HL-60 (cell line): Measurements from ENCODE around the gene GAS1.

ENCODE experiments used
- DNase-seq, 2 experiments: peaks; one replicate each; pipeline ENCODE4 v3.0.0-alpha.2; 2010 to 2020; ENCODE audit warnings: low read depth in 1 of 2, low spot score in 1 of 2
- H3K27ac ChIP-seq: fragments of 250-450 bp; sonication (Bioruptor Pico); replicated peaks from 2 replicates; pipeline ENCODE4 v1.5.1; 2020; ENCODE audit warnings: mild to moderate bottlenecking, moderate library complexity
- H3K27me3 ChIP-seq: fragments of 250-450 bp; sonication (Bioruptor Pico); 2 replicates; pipeline ENCODE4 v1.5.1; 2021; ENCODE audit warnings: mild to moderate bottlenecking, moderate library complexity; ENCODE audit not compliant: insufficient read depth, poor library complexity, severe bottlenecking
- H3K4me3 ChIP-seq: replicated peaks from 2 replicates; pipeline ENCODE4 v1.5.1; 2011; ENCODE audit warnings: mild to moderate bottlenecking, control low read depth, low read length; ENCODE audit not compliant: insufficient read depth
- CTCF ChIP-seq: IDR thresholded peaks from one replicate; pipeline ENCODE4 v1.5.1; 2011; ENCODE audit warnings: low read length, control low read depth, inconsistent platforms; ENCODE audit not compliant: insufficient read depth
- GABPA ChIP-seq: IDR thresholded peaks from 2 replicates; pipeline ENCODE4 v1.6.1; 2012; ENCODE audit warnings: low read depth
- POLR2AphosphoS5 ChIP-seq: IDR thresholded peaks from 2 replicates; pipeline ENCODE4 v1.6.1; 2012; ENCODE audit warnings: low read depth
- SPI1 ChIP-seq: IDR thresholded peaks from 2 replicates; pipeline ENCODE4 v1.6.1; 2012; ENCODE audit warnings: low read depth, mild to moderate bottlenecking, borderline replicate concordance
- TF ChIP-seq, protein P1 (sequence below): IDR thresholded peaks from 2 replicates; pipeline ENCODE4 v1.6.1; 2012; ENCODE audit warnings: low read depth; ENCODE audit not compliant: insufficient replicate concordance

Gene GAS1

DNA sequence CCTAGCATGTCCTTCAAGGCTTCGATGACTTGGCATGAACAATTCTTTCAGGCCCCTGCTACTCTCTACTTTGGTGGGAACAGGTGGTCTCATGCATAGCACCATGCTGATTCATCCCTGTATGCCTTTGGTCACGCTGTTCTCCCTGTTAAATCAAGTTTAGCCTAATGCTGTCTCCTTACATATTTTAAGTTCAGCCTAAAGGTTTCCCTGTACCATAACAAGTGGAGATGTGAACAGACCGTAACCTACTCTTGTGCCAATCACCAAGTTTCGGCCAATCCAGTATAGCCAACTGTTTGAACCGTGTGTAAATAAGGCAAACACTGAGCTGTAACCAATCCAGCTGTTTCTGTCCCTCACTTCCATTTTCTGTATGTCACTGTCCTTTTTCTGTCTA, 8.0 kb downstream of the GAS1 start:
- TF ChIP-seq SPI1 (no peak), POLR2AphosphoS5 (no peak), GABPA (no peak), CTCF (no peak)
- TF ChIP-seq, protein P1, sequence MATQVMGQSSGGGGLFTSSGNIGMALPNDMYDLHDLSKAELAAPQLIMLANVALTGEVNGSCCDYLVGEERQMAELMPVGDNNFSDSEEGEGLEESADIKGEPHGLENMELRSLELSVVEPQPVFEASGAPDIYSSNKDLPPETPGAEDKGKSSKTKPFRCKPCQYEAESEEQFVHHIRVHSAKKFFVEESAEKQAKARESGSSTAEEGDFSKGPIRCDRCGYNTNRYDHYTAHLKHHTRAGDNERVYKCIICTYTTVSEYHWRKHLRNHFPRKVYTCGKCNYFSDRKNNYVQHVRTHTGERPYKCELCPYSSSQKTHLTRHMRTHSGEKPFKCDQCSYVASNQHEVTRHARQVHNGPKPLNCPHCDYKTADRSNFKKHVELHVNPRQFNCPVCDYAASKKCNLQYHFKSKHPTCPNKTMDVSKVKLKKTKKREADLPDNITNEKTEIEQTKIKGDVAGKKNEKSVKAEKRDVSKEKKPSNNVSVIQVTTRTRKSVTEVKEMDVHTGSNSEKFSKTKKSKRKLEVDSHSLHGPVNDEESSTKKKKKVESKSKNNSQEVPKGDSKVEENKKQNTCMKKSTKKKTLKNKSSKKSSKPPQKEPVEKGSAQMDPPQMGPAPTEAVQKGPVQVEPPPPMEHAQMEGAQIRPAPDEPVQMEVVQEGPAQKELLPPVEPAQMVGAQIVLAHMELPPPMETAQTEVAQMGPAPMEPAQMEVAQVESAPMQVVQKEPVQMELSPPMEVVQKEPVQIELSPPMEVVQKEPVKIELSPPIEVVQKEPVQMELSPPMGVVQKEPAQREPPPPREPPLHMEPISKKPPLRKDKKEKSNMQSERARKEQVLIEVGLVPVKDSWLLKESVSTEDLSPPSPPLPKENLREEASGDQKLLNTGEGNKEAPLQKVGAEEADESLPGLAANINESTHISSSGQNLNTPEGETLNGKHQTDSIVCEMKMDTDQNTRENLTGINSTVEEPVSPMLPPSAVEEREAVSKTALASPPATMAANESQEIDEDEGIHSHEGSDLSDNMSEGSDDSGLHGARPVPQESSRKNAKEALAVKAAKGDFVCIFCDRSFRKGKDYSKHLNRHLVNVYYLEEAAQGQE: no peak
- Histone ChIP-seq H3K4me3 (no peak overlapping the region), H3K27ac (no peak overlapping the region), H3K27me3 (peaks cover 25% of the 10 kb centered on the region)
- no peak for DNase-seq

DNA sequence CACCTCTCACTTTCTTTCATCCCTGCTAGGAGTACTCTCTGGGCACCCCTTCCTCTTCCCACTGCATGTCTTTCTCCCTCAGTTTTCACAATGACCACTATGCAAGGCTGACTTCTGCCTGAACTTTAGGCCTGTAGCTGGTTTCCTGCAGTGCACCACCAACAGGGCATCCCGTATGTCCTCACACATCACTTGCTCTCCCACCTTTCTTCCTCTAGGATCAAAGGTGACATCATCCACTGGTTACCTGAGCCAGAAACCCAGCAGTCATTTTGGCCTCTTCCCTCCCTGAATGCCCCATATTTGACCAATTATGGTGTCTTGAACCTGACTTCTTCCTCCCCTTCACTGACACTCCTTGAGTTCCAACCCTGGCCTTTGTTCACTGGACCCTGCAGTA, 8.5 kb downstream of the GAS1 start:
- Histone ChIP-seq H3K27ac (no peak overlapping the region), H3K27me3 (peaks cover 19% of the 10 kb centered on the region), H3K4me3 (no peak overlapping the region)
- TF ChIP-seq, protein P1: no peak
- TF ChIP-seq SPI1 (no peak), POLR2AphosphoS5 (no peak), CTCF (no peak), GABPA (no peak)
- no peak for DNase-seq

DNA sequence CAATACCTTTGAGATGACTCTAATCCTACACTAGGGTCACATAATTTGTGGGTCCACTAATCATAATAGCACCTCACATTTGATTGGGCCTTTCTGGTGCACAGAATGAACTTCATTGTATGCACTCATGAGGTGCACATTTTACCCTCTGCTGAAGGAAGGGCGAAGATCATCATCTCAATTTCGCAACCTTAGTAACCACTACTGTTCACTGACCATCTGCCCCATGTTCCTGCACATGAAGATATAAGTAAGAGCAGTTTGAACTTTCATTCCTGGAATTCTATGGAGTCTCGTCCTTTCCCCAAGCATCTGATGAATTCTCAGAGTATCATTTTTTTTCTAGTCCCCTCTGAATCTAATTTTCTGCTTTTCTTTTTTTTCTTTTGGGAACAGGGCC, 21.2 kb downstream of the GAS1 start:
- H3K4me3 ChIP-seq: no peak overlapping the region
- no peak for DNase-seq
- TF ChIP-seq GABPA (no peak), CTCF (no peak), POLR2AphosphoS5 (no peak), SPI1 (no peak)
- TF ChIP-seq, protein P1: no peak
- H3K27me3 ChIP-seq: no peaks in the 10 kb centered on the region
- no peak overlapping the region for H3K27ac ChIP-seq
